ENCODE results near the gene RNF26.

RNF26 gene

GRCh38 chr11:119307974-119308373 is 26.4 kb upstream of the RNF26 start:
- H3K4me1 Mint-ChIP-seq (ENCODE audit: low read depth) = peaks cover 35% of the 10 kb centered on the region
- H3K36me3 Mint-ChIP-seq = peaks cover 11% of the 10 kb centered on the region
- H3K4me3 Mint-ChIP-seq = no peak overlapping the region
- H3K9me3 Mint-ChIP-seq (ENCODE audit: low read depth) = no peaks in the 10 kb centered on the region
- H3K27ac Mint-ChIP-seq = no peak overlapping the region
- H3K27me3 Mint-ChIP-seq = no peaks in the 10 kb centered on the region

GRCh38 chr11:119309411-119309810 is 24.9 kb upstream of the RNF26 start:
- peaks cover 33% of the 10 kb centered on the region for H3K4me1 Mint-ChIP-seq (ENCODE audit: low read depth)
- no peak overlapping the region for H3K4me3 Mint-ChIP-seq
- H3K27ac Mint-ChIP-seq = no peak overlapping the region
- no peaks in the 10 kb centered on the region for H3K27me3 Mint-ChIP-seq
- H3K9me3 Mint-ChIP-seq (ENCODE audit: low read depth) = no peaks in the 10 kb centered on the region
- H3K36me3 Mint-ChIP-seq = peaks cover 3% of the 10 kb centered on the region

- Mint-ChIP-seq H3K4me1 (ENCODE audit: low read depth) (peaks cover 29% of the 10 kb centered on the region), H3K9me3 (ENCODE audit: low read depth) (no peaks in the 10 kb centered on the region), H3K27ac (no peak overlapping the region), H3K4me3 (no peak overlapping the region), H3K36me3 (peaks cover 3% of the 10 kb centered on the region), H3K27me3 (no peaks in the 10 kb centered on the region)
These were observed 24.2 kb upstream of the RNF26 start for GRCh38 chr11:119309953-119310681.

- no peaks in the 10 kb centered on the region for H3K9me3 Mint-ChIP-seq (ENCODE audit: low read depth)
- peaks cover 2% of the 10 kb centered on the region for H3K36me3 Mint-ChIP-seq
- H3K4me3 Mint-ChIP-seq = no peak overlapping the region
- no peaks in the 10 kb centered on the region for H3K27me3 Mint-ChIP-seq
- H3K4me1 Mint-ChIP-seq (ENCODE audit: low read depth) = peaks cover 29% of the 10 kb centered on the region
- no peak overlapping the region for H3K27ac Mint-ChIP-seq
These were observed 23.7 kb upstream of the RNF26 start for GRCh38 chr11:119310682-119311052.

GRCh38 chr11:119314726-119315125 is 19.6 kb upstream of the RNF26 start:
- Mint-ChIP-seq H3K4me1 (ENCODE audit: low read depth) (peaks cover 14% of the 10 kb centered on the region), H3K36me3 (no peaks in the 10 kb centered on the region), H3K27ac (no peak overlapping the region), H3K9me3 (ENCODE audit: low read depth) (no peaks in the 10 kb centered on the region), H3K27me3 (peaks cover 5% of the 10 kb centered on the region), H3K4me3 (peak overlapping the region; percentile 81)

- Mint-ChIP-seq H3K4me3 (peak overlapping the region; percentile 81), H3K27me3 (peaks cover 7% of the 10 kb centered on the region), H3K9me3 (ENCODE audit: low read depth) (no peaks in the 10 kb centered on the region), H3K4me1 (ENCODE audit: low read depth) (peaks cover 16% of the 10 kb centered on the region), H3K27ac (no peak overlapping the region), H3K36me3 (no peaks in the 10 kb centered on the region)
These were observed 19.0 kb upstream of the RNF26 start for GRCh38 chr11:119315131-119316015.

GRCh38 chr11:119316016-119316728 is 18.2 kb upstream of the RNF26 start:
- H3K27ac Mint-ChIP-seq = no peak overlapping the region
- no peaks in the 10 kb centered on the region for H3K36me3 Mint-ChIP-seq
- no peaks in the 10 kb centered on the region for H3K9me3 Mint-ChIP-seq (ENCODE audit: low read depth)
- H3K4me3 Mint-ChIP-seq = peak overlapping the region; percentile 81
- peaks cover 7% of the 10 kb centered on the region for H3K27me3 Mint-ChIP-seq
- H3K4me1 Mint-ChIP-seq (ENCODE audit: low read depth) = peaks cover 16% of the 10 kb centered on the region

GRCh38 chr11:119316729-119317591 is 17.4 kb upstream of the RNF26 start, which contains the start of gene MCAM:
Gene MCAM, minus strand, starts transcription at chr11:119317130. Its CDS starts 29 bp downstream, at chr11:119317101.
- Mint-ChIP-seq H3K27ac (no peak within 1 kb of the TSS), H3K36me3 (no peaks in the 10 kb centered on the region)

GRCh38 chr11:119317592-119318239 is 16.6 kb upstream of the RNF26 start:
- Mint-ChIP-seq H3K4me3 (no peak overlapping the region), H3K27me3 (peaks cover 7% of the 10 kb centered on the region), H3K4me1 (ENCODE audit: low read depth) (peaks cover 22% of the 10 kb centered on the region), H3K27ac (no peak overlapping the region), H3K9me3 (ENCODE audit: low read depth) (no peaks in the 10 kb centered on the region), H3K36me3 (no peaks in the 10 kb centered on the region)

More at GRCh38 chr11:119316729-119317591, 17.4 kb upstream of the RNF26 start, which contains the start of gene MCAM:
- Mint-ChIP-seq H3K27me3 (peaks cover 7% of the 10 kb centered on the region), H3K9me3 (ENCODE audit: low read depth) (no peaks in the 10 kb centered on the region), H3K4me1 (ENCODE audit: low read depth) (peaks cover 20% of the 10 kb centered on the region), H3K4me3 (peak within 1 kb of the TSS; percentile 81)

GRCh38 chr11:119318240-119319135 is 15.8 kb upstream of the RNF26 start:
- Mint-ChIP-seq H3K27me3 (peaks cover 7% of the 10 kb centered on the region), H3K9me3 (ENCODE audit: low read depth) (no peaks in the 10 kb centered on the region), H3K4me1 (ENCODE audit: low read depth) (peaks cover 24% of the 10 kb centered on the region), H3K27ac (no peak overlapping the region), H3K4me3 (peak overlapping the region; percentile 13), H3K36me3 (no peaks in the 10 kb centered on the region)

GRCh38 chr11:119319136-119319699 is 15.1 kb upstream of the RNF26 start:
- Mint-ChIP-seq H3K27me3 (peaks cover 7% of the 10 kb centered on the region), H3K36me3 (no peaks in the 10 kb centered on the region), H3K4me1 (ENCODE audit: low read depth) (peaks cover 26% of the 10 kb centered on the region), H3K27ac (no peak overlapping the region), H3K9me3 (ENCODE audit: low read depth) (no peaks in the 10 kb centered on the region), H3K4me3 (peak overlapping the region; percentile 84)

- Mint-ChIP-seq H3K27me3 (peaks cover 7% of the 10 kb centered on the region), H3K4me1 (ENCODE audit: low read depth) (peaks cover 26% of the 10 kb centered on the region), H3K9me3 (ENCODE audit: low read depth) (no peaks in the 10 kb centered on the region), H3K36me3 (no peaks in the 10 kb centered on the region), H3K4me3 (peak overlapping the region; percentile 84), H3K27ac (no peak overlapping the region)
These were observed 14.6 kb upstream of the RNF26 start for GRCh38 chr11:119319700-119320239.
